Endothelial cell of umbilical vein (primary cell): Measurements from ENCODE around the gene LSM14B. TPM values are rescaled to one million over a fixed set of nuclear protein-coding genes. Genes with fewer than 3 reads are reported as not detected.

Experiments
- BruUV-seq: library from RNA; stranded (reverse); fragments of 400-500 nt; replicated peaks from 2 replicates; lab custom pipeline; 2021; lab: Mats Ljungman, UMichigan
- CTCF ChIA-PET: fragments of 300-600, 350-600 bp; sonication (Branson Sonifier 250); formaldehyde crosslinking; loops from one replicate; lab custom pipeline; 2021; ENCODE audit warnings: antibody characterized with exemption, inconsistent platforms; lab: Charles Lee
- POLR2A ChIA-PET: fragments of 300-600, 350-600 bp; sonication (Branson Sonifier 250); formaldehyde crosslinking; loops from one replicate; lab custom pipeline; 2021; ENCODE audit warnings: antibody characterized with exemption, inconsistent platforms; lab: Charles Lee
- DNase-seq: peaks from one replicate; pipeline ENCODE4 v3.0.0-alpha.2; 2011; ENCODE audit warnings: low read depth, low spot score
- FAIRE-seq: peaks from 2 replicates; lab custom pipeline; 2011; peaks lifted over from hg19 to GRCh38; lab: Jason Lieb, UNC
- H2AFZ ChIP-seq: 2 replicates; pipeline ENCODE4 v1.6.0; 2012; ENCODE audit warnings: low read depth, low read length, control low read depth, inconsistent platforms
- H3K27ac ChIP-seq: 2 replicates; pipeline ENCODE4 v1.5.1; 2011; ENCODE audit warnings: low read depth, mild to moderate bottlenecking, control low read depth, low read length, moderate library complexity; ENCODE audit not compliant: insufficient read depth
- H3K27me3 ChIP-seq, 2 experiments: 2 replicates each; pipeline versions ENCODE4 v1.6.0 to v1.6.1; 2011; ENCODE audit warnings: low read length in 2 of 2, mixed read lengths in 1 of 2; ENCODE audit not compliant: control insufficient read depth in 2 of 2, insufficient read depth in 2 of 2
- H3K36me3 ChIP-seq, 2 experiments: 2 replicates in 1 of 2; 3 replicates in 1 of 2; pipeline ENCODE4 v1.5.1; 2011; ENCODE audit warnings: low read length in 2 of 2, mild to moderate bottlenecking in 1 of 2, moderate library complexity in 1 of 2; ENCODE audit not compliant: control insufficient read depth in 2 of 2, insufficient read depth in 2 of 2; ENCODE audit errors: extremely low read depth in 1 of 2
- H3K4me1 ChIP-seq: 3 replicates; pipeline ENCODE4 v1.5.1; 2011; ENCODE audit warnings: mild to moderate bottlenecking, low read length; ENCODE audit not compliant: control insufficient read depth, insufficient read depth; ENCODE audit errors: extremely low read depth
- H3K4me2 ChIP-seq: 2 replicates; pipeline ENCODE4 v1.6.1; 2011; ENCODE audit warnings: low read length, control low read depth, mixed read lengths; ENCODE audit not compliant: insufficient read depth
- H3K4me3 ChIP-seq, 3 experiments: fragments of 200-600 bp in 1 of 3; sonication (generic), shearing (Covaris generic) in 1 of 3; replicated peaks in 1 of 3; 2 replicates each; pipeline ENCODE4 v1.5.1; 2011 to 2016; ENCODE audit warnings: control low read depth in 3 of 3, low read length in 3 of 3, mild to moderate bottlenecking in 2 of 3, inconsistent platforms in 1 of 3, low read depth in 1 of 3, moderate library complexity in 1 of 3; ENCODE audit not compliant: insufficient read depth in 1 of 3
- H3K79me2 ChIP-seq: 2 replicates; pipeline ENCODE4 v1.6.0; 2012; ENCODE audit warnings: low read length, inconsistent platforms; ENCODE audit not compliant: control insufficient read depth, insufficient read depth
- H3K9ac ChIP-seq: replicated peaks from 2 replicates; pipeline ENCODE3; 2011; ENCODE audit warnings: low read length, control low read depth; ENCODE audit not compliant: insufficient read depth; ENCODE audit errors: extremely low read depth
- H3K9me1 ChIP-seq: replicated peaks from 3 replicates; pipeline ENCODE4 v1.6.0; 2011; ENCODE audit warnings: mild to moderate bottlenecking, low read length; ENCODE audit not compliant: control insufficient read depth, insufficient read depth; ENCODE audit errors: extremely low read depth
- H3K9me3 ChIP-seq: replicated peaks from 2 replicates; pipeline ENCODE4 v1.5.1; 2012; ENCODE audit warnings: low read length, inconsistent platforms; ENCODE audit not compliant: control insufficient read depth, insufficient read depth
- H4K20me1 ChIP-seq: replicated peaks from 2 replicates; pipeline ENCODE3; 2011; ENCODE audit warnings: mild to moderate bottlenecking, low read length; ENCODE audit not compliant: control insufficient read depth, insufficient read depth; ENCODE audit errors: extremely low read depth
- EZH2 ChIP-seq: IDR thresholded peaks from 2 replicates; pipeline ENCODE4 v1.6.1; 2012; ENCODE audit warnings: borderline replicate concordance, low read depth, mild to moderate bottlenecking, moderate library complexity, low read length, inconsistent platforms; ENCODE audit not compliant: severe bottlenecking
- FOS ChIP-seq: IDR thresholded peaks from 2 replicates; pipeline ENCODE4 v1.6.1; 2011; ENCODE audit warnings: mild to moderate bottlenecking, low read length, moderate library complexity, borderline replicate concordance; ENCODE audit not compliant: insufficient read depth
- GATA2 ChIP-seq: IDR thresholded peaks from 2 replicates; pipeline ENCODE4 v1.7.0; 2011; ENCODE audit warnings: low read depth, mild to moderate bottlenecking, moderate library complexity, mixed read lengths, low read length; ENCODE audit not compliant: insufficient read length, insufficient read depth
- JUN ChIP-seq: IDR thresholded peaks from 2 replicates; pipeline ENCODE4 v1.6.1; 2011; ENCODE audit warnings: borderline replicate concordance, low read depth; ENCODE audit not compliant: insufficient read length, insufficient read depth
- MYC ChIP-seq: IDR thresholded peaks from one replicate; pipeline ENCODE4 v1.6.1; 2011; ENCODE audit warnings: mild to moderate bottlenecking, low read depth, low read length
- POLR2A ChIP-seq: IDR thresholded peaks from 2 replicates; pipeline ENCODE4 v1.6.1; 2012; ENCODE audit warnings: low read depth, mild to moderate bottlenecking, control low read depth, low read length
- POLR2AphosphoS5 ChIP-seq: IDR thresholded peaks from 2 replicates; pipeline ENCODE4 v1.6.1; 2012; ENCODE audit warnings: low read depth, mild to moderate bottlenecking, control low read depth, low read length, moderate library complexity; ENCODE audit not compliant: insufficient read depth
- dilution Hi-C: fragments of 300-500 bp; cut with MboI; formaldehyde crosslinking; loops from one replicate; pipeline ENCODE4 v1.15.0; 2019; ENCODE audit warnings: low sequenced_read_pairs; ENCODE audit not compliant: extremely low pct_ligation_motif_present
- intact Hi-C: fragments of 100-400 bp; cut with micrococcal nuclease; formaldehyde crosslinking; loops from one replicate; pipeline ENCODE4 v1.10.0; 2022
- polyA plus RNA-seq, 4 experiments: library from polyadenylated mRNA; depleted of rRNA in 3 of 4; stranded (reverse) in 3 of 4; unstranded in 1 of 4; fragments of >200 nt; gene quantifications; 2 replicates each; pipeline versions ENCODE4 v1.2.1 to v1.2.3, GENCODE V29; 2011 to 2012; ENCODE audit warnings: missing spikeins in 1 of 4
- total RNA-seq: library from RNA; stranded (reverse); gene quantifications from 2 replicates; pipeline ENCODE4 v1.2.3, GENCODE V29; 2021
- TF ChIP-seq, protein P1 (sequence below): IDR thresholded peaks from 2 replicates; pipeline ENCODE4 v1.6.1; 2011; ENCODE audit not compliant: insufficient read depth, insufficient read length
- TF ChIP-seq, protein P2 (sequence below), 2 donors: IDR thresholded peaks; 1 replicate in 1 of 2; 2 replicates in 1 of 2; pipeline ENCODE4 v1.5.1; 2011; ENCODE audit warnings: low read length in 2 of 2, mild to moderate bottlenecking in 2 of 2, moderate library complexity in 2 of 2, control low read depth in 1 of 2, inconsistent platforms in 1 of 2, low read depth in 1 of 2; ENCODE audit not compliant: insufficient read depth in 1 of 2; ENCODE audit errors: extremely low read depth in 1 of 2

The LSM14B gene
- total and polyA plus RNA-seq, 2 donors (not counting 3 experiments of a cell fraction or from before 2014, with no cell fraction given): 32.5 to 34.0 TPM

DNA sequence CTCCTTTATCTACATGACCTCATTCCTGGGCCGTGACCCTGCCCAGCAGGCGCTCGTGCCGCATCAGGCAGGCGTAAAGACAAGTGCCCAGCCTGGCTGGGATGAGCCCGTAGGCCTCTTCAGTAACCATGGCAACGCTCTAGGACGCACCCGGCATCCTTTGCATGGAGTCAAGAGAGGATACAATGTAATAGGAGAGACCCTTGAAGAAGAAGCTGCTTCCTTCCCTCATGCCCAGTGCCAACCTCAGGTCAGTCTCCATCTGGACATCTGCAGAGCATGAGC, 5.0 kb upstream of the LSM14B start:
- Histone ChIP-seq H3K27me3 (peaks cover 9 to 17% of the 10 kb centered on the region in 2 experiments), H3K4me1 (no peaks in the 10 kb centered on the region), H3K9me1 (no peaks in the 10 kb centered on the region), H3K9me3 (no peaks in the 10 kb centered on the region), H4K20me1 (no peaks in the 10 kb centered on the region), H3K27ac (no peak overlapping the region), H2AFZ (no peak overlapping the region), H3K79me2 (no peaks in the 10 kb centered on the region), H3K4me2 (no peak overlapping the region), H3K4me3 (no peak overlapping the region), H3K36me3 (no peaks in the 10 kb centered on the region), H3K9ac (no peak overlapping the region)
- FAIRE-seq: no peak
- intact Hi-C loops (no loop called here), dilution Hi-C loops (no loop called here)
- no TSS peak for BruUV-seq
- ChIA-PET POLR2A (no interaction called here), CTCF (no interaction called here)
- no peak for TF ChIP-seq JUN
- TF ChIP-seq POLR2A: no peak
- no peak for TF ChIP-seq FOS
- no peak for TF ChIP-seq POLR2AphosphoS5
- TF ChIP-seq, protein P1, sequence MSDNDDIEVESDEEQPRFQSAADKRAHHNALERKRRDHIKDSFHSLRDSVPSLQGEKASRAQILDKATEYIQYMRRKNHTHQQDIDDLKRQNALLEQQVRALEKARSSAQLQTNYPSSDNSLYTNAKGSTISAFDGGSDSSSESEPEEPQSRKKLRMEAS: no peak
- TF ChIP-seq GATA2: no peak
- no peak for TF ChIP-seq EZH2
- TF ChIP-seq, protein P2, sequence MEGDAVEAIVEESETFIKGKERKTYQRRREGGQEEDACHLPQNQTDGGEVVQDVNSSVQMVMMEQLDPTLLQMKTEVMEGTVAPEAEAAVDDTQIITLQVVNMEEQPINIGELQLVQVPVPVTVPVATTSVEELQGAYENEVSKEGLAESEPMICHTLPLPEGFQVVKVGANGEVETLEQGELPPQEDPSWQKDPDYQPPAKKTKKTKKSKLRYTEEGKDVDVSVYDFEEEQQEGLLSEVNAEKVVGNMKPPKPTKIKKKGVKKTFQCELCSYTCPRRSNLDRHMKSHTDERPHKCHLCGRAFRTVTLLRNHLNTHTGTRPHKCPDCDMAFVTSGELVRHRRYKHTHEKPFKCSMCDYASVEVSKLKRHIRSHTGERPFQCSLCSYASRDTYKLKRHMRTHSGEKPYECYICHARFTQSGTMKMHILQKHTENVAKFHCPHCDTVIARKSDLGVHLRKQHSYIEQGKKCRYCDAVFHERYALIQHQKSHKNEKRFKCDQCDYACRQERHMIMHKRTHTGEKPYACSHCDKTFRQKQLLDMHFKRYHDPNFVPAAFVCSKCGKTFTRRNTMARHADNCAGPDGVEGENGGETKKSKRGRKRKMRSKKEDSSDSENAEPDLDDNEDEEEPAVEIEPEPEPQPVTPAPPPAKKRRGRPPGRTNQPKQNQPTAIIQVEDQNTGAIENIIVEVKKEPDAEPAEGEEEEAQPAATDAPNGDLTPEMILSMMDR (IDR thresholded peaks at IDR 0.05; ENCODE audit: extremely low read depth in 1 of 2, insufficient read depth in 1 of 2, low read depth in 1 of 2, low read length in 2 of 2): no peak
- no peak for TF ChIP-seq MYC
- no peak for DNase-seq
